ENCODE results near the gene DNAH10.
A peak's percentile ranks its signal among the peaks of the same experiment; 100 is the strongest.

DNAH10 gene

DNA sequence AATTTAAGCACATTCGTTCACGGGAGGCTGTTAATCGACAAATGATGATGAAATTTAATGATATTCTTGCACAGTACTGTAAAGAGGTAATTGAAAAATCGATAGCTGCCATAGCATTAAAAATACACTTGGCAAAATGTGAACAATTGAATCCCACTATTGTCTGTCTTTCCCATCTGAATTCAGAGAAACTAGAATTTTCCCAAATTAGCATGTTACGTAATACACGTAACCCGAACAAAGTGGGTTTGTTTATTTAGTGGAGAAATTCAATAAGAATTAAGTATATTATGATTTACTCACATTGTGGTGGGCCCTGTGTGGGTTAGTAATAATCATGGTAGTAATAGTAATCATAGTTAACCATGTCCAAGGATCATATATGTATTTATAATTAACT, 31.9 kb downstream of the DNAH10 start:
- DNase-seq: no peak

GRCh38 chr12:123798518-123798917, 36.4 kb downstream of the DNAH10 start:
- DNase-seq: no peak

DNA sequence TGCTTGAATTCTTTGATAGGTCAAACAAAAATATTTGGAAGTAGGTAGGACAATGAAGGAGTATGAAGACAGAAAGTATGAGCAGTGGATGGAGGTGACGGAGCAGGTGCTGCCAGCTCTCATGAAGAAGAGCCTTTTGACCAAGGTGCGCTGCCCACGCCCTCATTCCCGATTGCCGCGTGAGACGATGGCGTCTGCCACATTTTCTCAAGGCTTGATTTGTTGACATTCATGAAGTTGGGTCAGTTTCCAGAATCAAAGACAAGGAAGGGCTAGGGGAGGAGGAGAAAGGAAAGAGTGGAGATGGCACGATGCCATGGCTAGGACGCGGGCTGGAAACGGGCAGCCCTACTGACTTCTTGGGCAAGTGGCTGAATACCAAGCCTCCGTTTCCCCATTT, 37.1 kb downstream of the DNAH10 start:
- peak; percentile 35 for DNase-seq

DNA sequence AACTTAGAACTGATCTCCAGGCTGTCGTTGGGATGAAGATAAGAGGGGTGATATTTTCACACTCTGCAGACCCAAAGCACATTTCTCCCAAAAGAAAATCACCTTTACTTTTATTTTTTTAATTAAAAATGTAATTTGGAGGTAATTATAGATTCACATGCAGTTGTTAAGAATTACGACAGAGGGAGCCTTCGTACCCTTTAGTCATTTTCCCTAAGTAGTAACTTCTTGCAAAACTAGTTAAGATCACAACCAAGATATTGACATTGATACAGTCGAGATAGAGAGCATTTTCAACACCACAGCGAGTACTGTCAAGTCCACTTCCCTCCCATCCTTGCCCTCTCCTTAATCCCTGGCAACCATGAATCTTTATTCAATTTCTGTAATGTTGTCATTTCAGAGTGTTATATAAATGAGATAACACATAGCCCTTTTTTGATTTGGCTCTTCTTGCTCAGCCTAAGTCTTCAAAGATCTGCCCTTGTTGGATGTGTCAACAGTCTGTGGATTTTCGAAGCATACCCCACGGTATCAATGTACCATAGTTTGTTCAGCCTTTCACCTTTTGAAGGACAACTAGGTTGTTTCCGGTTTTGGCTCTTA, 39.6 kb downstream of the DNAH10 start:
- DNase-seq: no peak

DNA sequence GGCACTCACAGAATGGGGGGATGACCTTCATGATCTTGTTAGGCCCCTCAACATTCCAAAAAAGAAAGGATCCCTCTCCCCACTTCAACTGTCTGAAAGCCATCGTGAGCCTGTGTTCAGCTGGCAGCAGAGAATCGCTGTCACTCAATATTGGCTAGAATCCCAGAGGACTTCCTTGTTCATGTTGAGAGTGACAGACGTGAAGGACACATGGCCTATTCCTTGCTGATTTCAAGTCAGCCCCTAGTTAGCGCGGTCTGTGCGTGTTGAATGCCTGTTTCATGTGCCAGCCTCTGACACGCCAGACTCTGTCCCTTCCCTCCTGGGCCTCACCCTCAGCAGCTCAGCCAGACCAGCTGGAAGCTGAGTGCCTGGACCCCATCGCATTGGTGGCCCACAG, 43.1 kb downstream of the DNAH10 start:
- no peak for DNase-seq

- DNase-seq: no peak
These were observed 44.9 kb downstream of the DNAH10 start for GRCh38 chr12:123807002-123807401.

DNA sequence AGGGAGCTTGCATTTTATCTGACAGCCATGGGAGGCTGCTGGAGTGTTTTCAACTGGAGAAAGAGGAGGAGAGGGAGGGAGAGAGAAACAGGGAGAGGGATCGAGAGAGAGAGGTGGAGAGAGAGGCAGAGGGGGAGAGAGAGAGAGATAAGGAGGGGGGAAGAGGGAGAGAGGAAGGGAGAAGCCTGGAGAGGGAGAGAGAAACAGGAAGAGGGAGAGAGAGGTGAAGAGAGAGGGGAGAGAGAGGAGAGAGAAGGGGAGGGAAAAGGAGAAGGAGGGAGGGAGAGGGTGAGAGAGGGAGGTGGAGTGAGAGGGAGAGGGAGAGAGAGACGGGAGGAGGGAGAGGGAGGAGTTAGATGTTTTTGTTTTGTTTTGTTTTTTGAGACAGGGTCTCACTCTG, 45.6 kb downstream of the DNAH10 start:
- DNase-seq: no peak

- peak; percentile 76 for DNase-seq
These were observed 46.1 kb downstream of the DNAH10 start for GRCh38 chr12:123808167-123808566.

- DNase-seq: no peak
These were observed 51.2 kb downstream of the DNAH10 start for GRCh38 chr12:123813349-123813748.

- no peak for DNase-seq
These were observed 53.9 kb downstream of the DNAH10 start for GRCh38 chr12:123815968-123816367.

DNA sequence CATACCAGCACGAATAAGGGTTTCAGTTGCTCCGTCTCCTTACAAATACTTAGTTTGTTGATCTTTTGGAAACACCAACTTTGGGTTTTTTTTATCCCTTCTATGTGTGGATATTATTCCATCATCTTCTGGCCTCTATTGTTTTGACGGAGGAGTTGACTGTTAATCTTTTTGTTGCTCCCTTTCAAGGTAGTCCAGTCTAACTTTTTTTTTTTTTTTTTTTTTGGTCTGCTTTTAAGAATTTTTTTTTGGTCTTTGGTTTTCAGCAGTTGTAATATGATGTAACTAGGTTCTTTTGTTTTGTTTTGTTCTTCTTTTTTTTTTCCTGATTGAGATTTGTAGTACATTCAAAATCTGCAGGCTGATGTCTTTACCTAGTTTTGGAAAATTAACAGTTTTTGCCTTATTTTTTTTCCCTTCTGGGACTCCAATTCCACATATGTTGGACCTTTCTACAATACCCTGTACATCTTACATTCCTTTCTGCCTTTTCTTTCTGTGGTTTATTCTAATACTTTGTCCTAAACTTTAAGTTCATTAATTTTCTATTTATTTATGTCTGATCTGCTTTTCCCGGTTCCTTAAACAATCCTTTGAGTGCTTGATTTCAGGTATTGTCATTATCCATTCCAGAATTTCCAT, 54.9 kb downstream of the DNAH10 start:
- DNase-seq: no peak

DNA sequence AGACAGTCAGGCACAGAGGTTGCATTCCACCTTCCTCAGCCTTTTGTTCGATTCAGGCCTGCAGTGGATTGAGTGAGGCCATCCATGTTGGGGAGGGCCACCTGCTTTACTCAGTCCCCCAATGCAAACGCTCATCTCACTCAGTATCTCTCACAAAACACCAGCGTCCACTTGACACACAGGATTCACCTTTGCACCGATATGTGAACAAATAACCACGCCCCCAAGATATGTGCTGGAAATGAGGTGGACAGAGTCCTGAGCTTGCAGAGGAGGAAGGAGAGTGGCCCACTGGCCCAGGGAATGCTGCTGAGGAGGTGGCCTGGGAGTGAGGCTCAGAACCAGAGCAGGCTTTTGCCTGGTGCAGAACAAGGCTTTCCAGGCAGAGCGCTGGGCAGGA, 60.7 kb downstream of the DNAH10 start:
- no peak for DNase-seq

GRCh38 chr12:123828120-123828519, 66.0 kb downstream of the DNAH10 start:
- no peak for DNase-seq

- DNase-seq: no peak
These were observed 66.9 kb downstream of the DNAH10 start for GRCh38 chr12:123828854-123829547.

GRCh38 chr12:123829561-123829960, 67.5 kb downstream of the DNAH10 start:
- no peak for DNase-seq

GRCh38 chr12:123830675-123831074, 68.6 kb downstream of the DNAH10 start:
- no peak for DNase-seq

- no peak for DNase-seq
These were observed 70.0 kb downstream of the DNAH10 start for GRCh38 chr12:123832052-123832451.

- no peak for DNase-seq
These were observed 71.7 kb downstream of the DNAH10 start for GRCh38 chr12:123833830-123834229.

DNA sequence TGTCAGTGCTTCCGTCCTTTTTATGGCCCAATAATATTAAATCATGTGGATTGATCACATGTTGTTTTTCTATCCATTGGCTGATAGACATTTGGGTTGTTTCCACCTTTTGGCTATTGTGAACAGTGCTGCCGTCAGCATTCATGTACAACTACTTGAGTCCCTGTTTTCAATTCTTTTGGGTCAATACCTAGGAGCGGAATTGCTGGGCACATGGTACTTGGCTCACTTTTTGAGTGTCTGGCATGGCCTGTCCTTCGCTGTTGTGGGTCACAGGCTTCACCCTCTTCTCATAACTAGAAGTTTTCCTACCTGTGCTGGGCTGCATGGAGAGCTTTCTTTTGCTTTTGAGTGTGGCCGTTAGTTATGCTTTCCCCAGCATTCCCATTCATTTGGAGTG, 72.7 kb downstream of the DNAH10 start:
- no peak for DNase-seq

DNA sequence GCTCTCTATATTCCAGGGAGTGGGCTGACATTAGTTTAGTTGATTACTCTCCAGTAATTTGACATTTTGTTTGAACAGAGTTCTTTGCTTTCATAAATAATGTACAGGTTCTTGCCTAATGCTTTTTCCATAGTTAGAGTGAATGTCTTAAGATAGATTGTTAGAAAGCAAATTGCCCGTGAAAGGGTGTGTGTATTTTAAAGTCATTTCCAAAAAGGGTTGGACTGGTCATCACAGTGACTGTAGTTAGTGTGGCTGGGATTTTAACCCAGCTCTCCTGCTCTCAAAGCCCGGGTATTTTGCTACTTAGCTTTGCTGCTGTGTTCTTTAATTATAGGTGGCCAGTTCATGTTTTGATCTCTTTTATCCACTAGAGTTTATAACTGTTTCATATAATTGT, 74.2 kb downstream of the DNAH10 start:
- DNase-seq: no peak

- DNase-seq: no peak
These were observed 77.7 kb downstream of the DNAH10 start for GRCh38 chr12:123839826-123840225.

DNA sequence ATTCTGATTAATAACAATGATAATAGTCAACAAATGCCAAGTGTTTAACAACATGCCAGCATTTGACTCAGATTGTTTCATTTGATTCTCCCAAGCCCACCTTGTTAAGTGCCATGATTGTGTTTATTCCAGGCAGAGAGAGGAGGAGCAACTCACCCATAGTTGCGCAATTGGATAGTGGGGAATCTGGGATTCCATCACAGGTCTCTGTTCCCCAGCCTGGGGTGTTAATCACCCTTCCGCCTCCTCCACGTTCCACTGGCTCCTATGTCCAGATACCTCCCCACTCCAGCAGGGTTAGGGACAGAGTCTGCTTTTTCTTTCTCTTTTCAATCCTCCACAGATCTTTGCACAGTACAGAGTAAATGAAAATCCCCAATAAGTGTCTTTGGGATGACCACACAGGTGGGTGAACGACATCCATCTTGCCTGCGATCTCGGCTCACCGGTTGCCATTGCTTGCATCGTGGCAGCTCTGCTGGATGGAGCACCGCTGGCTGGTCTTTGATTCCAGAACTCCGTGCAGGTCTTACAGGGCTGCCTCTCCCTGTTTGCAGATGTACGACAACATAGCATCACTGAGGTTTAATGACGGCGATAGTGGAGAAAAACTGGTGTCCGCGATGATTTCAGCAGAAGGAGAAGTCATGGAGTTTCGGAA, 78.8 kb downstream of the DNAH10 start:
- DNase-seq: no peak

GRCh38 chr12:123843912-123844748, 82.0 kb downstream of the DNAH10 start:
- no peak for DNase-seq
